GM18517 (cell line): ENCODE measurements around the gene FSIP1.

ENCODE experiments used
- ATAC-seq: cut with Tn5 transposase; IDR thresholded peaks from one replicate; pipeline ENCODE4 v1.9.1; 2021; ENCODE audit warnings: mild to moderate bottlenecking, moderate library complexity; ENCODE audit not compliant: unreplicated experiment

FSIP1 gene

GRCh38 chr15:39792844-39793335 is 10.2 kb upstream of the FSIP1 start:
- no peak for ATAC-seq

GRCh38 chr15:39792025-39792843 is 9.6 kb upstream of the FSIP1 start:
- ATAC-seq: no peak

- ATAC-seq: no peak
Observed at GRCh38 chr15:39789736-39790135, 7.1 kb upstream of the FSIP1 start.

- no peak for ATAC-seq
Observed at GRCh38 chr15:39788800-39789565, 6.3 kb upstream of the FSIP1 start.

GRCh38 chr15:39788108-39788507 is 5.5 kb upstream of the FSIP1 start:
- no peak for ATAC-seq

GRCh38 chr15:39787479-39787878 is 4.8 kb upstream of the FSIP1 start:
- ATAC-seq: no peak

GRCh38 chr15:39786447-39787056 is 3.9 kb upstream of the FSIP1 start:
- ATAC-seq: no peak

- no peak for ATAC-seq
Observed at GRCh38 chr15:39785841-39786240, 3.2 kb upstream of the FSIP1 start.

- no peak for ATAC-seq
Observed at GRCh38 chr15:39785139-39785538, 2.5 kb upstream of the FSIP1 start.

GRCh38 chr15:39784638-39785037 is 2.0 kb upstream of the FSIP1 start:
- ATAC-seq: no peak

- ATAC-seq: no peak
Observed at GRCh38 chr15:39784125-39784524, 1.5 kb upstream of the FSIP1 start.

- no peak for ATAC-seq
Observed at GRCh38 chr15:39783244-39783820, 691 bp upstream of the FSIP1 start.

- ATAC-seq: no peak
Observed at GRCh38 chr15:39781967-39782302, 706 bp downstream of the FSIP1 start.

- no peak for ATAC-seq
Observed at GRCh38 chr15:39781147-39781966, 1.3 kb downstream of the FSIP1 start.

GRCh38 chr15:39778021-39778420 is 4.6 kb downstream of the FSIP1 start:
- ATAC-seq: no peak

GRCh38 chr15:39777496-39777895 is 5.1 kb downstream of the FSIP1 start:
- ATAC-seq: no peak

GRCh38 chr15:39776068-39776467 is 6.6 kb downstream of the FSIP1 start:
- ATAC-seq: no peak

GRCh38 chr15:39774688-39775267 is 7.9 kb downstream of the FSIP1 start:
- ATAC-seq: no peak

- ATAC-seq: no peak
Observed at GRCh38 chr15:39770748-39771689, 11.6 kb downstream of the FSIP1 start.
